GM23338 (cell line): Measurements from ENCODE around the gene CNTNAP2. TPM values are rescaled to one million over a fixed set of nuclear protein-coding genes. Genes with fewer than 3 reads are reported as not detected.

ENCODE experiments used
- ATAC-seq: fragments of 200-7000 bp; cut with Tn5 transposase; 3 replicates; pipeline ENCODE4 v1.9.1; 2020
- DNase-seq: peaks from one replicate; pipeline ENCODE4 v3.0.0-alpha.2; 2015; ENCODE audit warnings: low spot score
- H2AFZ ChIP-seq: fragments of 200-600 bp; sonication (generic); 2 replicates; pipeline ENCODE4 v1.8.0; 2016; ENCODE audit warnings: antibody characterized with exemption, mild to moderate bottlenecking, moderate library complexity
- H3F3A ChIP-seq: fragments of 200-600 bp; sonication (generic); replicated peaks from 2 replicates; pipeline ENCODE4 v1.8.0; 2017; ENCODE audit warnings: antibody characterized with exemption, mixed run types, low read depth
- H3K27ac ChIP-seq: fragments of 200-600 bp; sonication (generic); 2 replicates; pipeline ENCODE4 v1.6.1; 2016; ENCODE audit warnings: low read depth
- H3K27me3 ChIP-seq: fragments of 200-600 bp; sonication (generic); 2 replicates; pipeline ENCODE4 v1.8.0; 2016; ENCODE audit warnings: mild to moderate bottlenecking, mixed run types, moderate library complexity; ENCODE audit not compliant: insufficient read depth
- H3K36me3 ChIP-seq: fragments of 200-600 bp; sonication (generic); 2 replicates; pipeline ENCODE4 v1.8.0; 2016; ENCODE audit warnings: mild to moderate bottlenecking; ENCODE audit not compliant: insufficient read depth
- H3K4me1 ChIP-seq: fragments of 200-600 bp; sonication (generic); 2 replicates; pipeline ENCODE4 v1.8.0; 2016; ENCODE audit warnings: mild to moderate bottlenecking, moderate library complexity; ENCODE audit not compliant: insufficient read depth
- H3K4me2 ChIP-seq: fragments of 200-600 bp; sonication (generic); 2 replicates; pipeline ENCODE4 v1.7.1; 2017; ENCODE audit warnings: mixed run types
- H3K4me3 ChIP-seq: fragments of 200-600 bp; sonication (generic); 2 replicates; pipeline ENCODE4 v1.6.1; 2016; ENCODE audit warnings: mixed run types
- H3K79me2 ChIP-seq: fragments of 200-600 bp; sonication (generic); replicated peaks from 2 replicates; pipeline ENCODE4 v1.8.0; 2017; ENCODE audit warnings: mild to moderate bottlenecking; ENCODE audit not compliant: insufficient read depth
- H3K9me2 ChIP-seq: fragments of 200-600 bp; sonication (generic); 2 replicates; pipeline ENCODE4 v1.8.0; 2017; ENCODE audit not compliant: insufficient read depth
- H4K20me1 ChIP-seq: fragments of 200-600 bp; sonication (generic); replicated peaks from 2 replicates; pipeline ENCODE4 v1.8.0; 2017; ENCODE audit warnings: mild to moderate bottlenecking; ENCODE audit not compliant: insufficient read depth
- H3K27ac Mint-ChIP-seq: 2 replicates; pipeline ENCODE4 v1.8.0; 2020; ENCODE audit warnings: inconsistent platforms, mild to moderate bottlenecking, moderate library complexity, mixed read lengths
- H3K27me3 Mint-ChIP-seq: 3 replicates; pipeline ENCODE4 v1.8.0; 2022; ENCODE audit warnings: low read depth, mild to moderate bottlenecking, moderate library complexity, mixed read lengths, inconsistent platforms; ENCODE audit not compliant: insufficient read depth, poor library complexity
- H3K36me3 Mint-ChIP-seq: 3 replicates; pipeline ENCODE4 v1.8.0; 2021; ENCODE audit warnings: low read depth, mild to moderate bottlenecking, inconsistent platforms, moderate library complexity, mixed read lengths
- H3K4me1 Mint-ChIP-seq: 3 replicates; pipeline ENCODE4 v1.8.0; 2020; ENCODE audit warnings: mild to moderate bottlenecking, inconsistent platforms, mixed read lengths
- H3K4me3 Mint-ChIP-seq: 3 replicates; pipeline ENCODE4 v1.8.0; 2021; ENCODE audit warnings: moderate library complexity, mild to moderate bottlenecking, inconsistent platforms, mixed read lengths
- H3K9me3 Mint-ChIP-seq: 3 replicates; pipeline ENCODE4 v1.8.0; 2020; ENCODE audit warnings: moderate library complexity, mild to moderate bottlenecking, inconsistent platforms, mixed read lengths
- CREB1 ChIP-seq: fragments of 250-450 bp; sonication (Bioruptor Pico); IDR thresholded peaks from 2 replicates; pipeline ENCODE4 v1.5.0; 2020; ENCODE audit warnings: low read depth, mild to moderate bottlenecking, moderate library complexity
- CTCF ChIP-seq, 2 experiments: fragments of 200-600 bp in 1 of 2; sonication (generic) in 1 of 2; conservative IDR thresholded peaks; 2 replicates each; pipeline versions ENCODE4 v1.5.1 to v1.6.1; 2016 to 2017; ENCODE audit warnings: antibody characterized with exemption in 2 of 2, low read depth in 2 of 2, mild to moderate bottlenecking in 2 of 2, moderate library complexity in 1 of 2
- ETS1 ChIP-seq: IDR thresholded peaks from 2 replicates; pipeline ENCODE4 v1.6.1; 2016; ENCODE audit warnings: antibody characterized with exemption
- EZH2 ChIP-seq: fragments of 200-600 bp; sonication (generic); IDR thresholded peaks from one replicate; pipeline ENCODE4 v1.8.0; 2017; ENCODE audit warnings: antibody characterized with exemption, mild to moderate bottlenecking, low read depth; ENCODE audit not compliant: unreplicated experiment
- EZH2phosphoT487 ChIP-seq: fragments of 200-600 bp; sonication (generic); IDR thresholded peaks from one replicate; pipeline ENCODE4 v1.8.1; 2018; ENCODE audit warnings: antibody characterized with exemption; ENCODE audit not compliant: unreplicated experiment
- JUNB ChIP-seq: IDR thresholded peaks from one replicate; pipeline ENCODE4 v1.6.1; 2016; ENCODE audit warnings: antibody characterized with exemption; ENCODE audit not compliant: unreplicated experiment
- NANOG ChIP-seq: IDR thresholded peaks from 2 replicates; pipeline ENCODE4 v1.6.1; 2016; ENCODE audit warnings: antibody characterized with exemption, borderline replicate concordance
- POLR2AphosphoS5 ChIP-seq: IDR thresholded peaks from 2 replicates; pipeline ENCODE4 v1.6.1; 2016; ENCODE audit warnings: antibody characterized with exemption, low read depth
- REST ChIP-seq: IDR thresholded peaks from one replicate; pipeline ENCODE4 v1.6.1; 2018; ENCODE audit warnings: antibody characterized with exemption; ENCODE audit not compliant: unreplicated experiment
- STAT1 ChIP-seq: IDR thresholded peaks from one replicate; pipeline ENCODE4 v1.6.1; 2016; ENCODE audit warnings: antibody characterized with exemption; ENCODE audit not compliant: unreplicated experiment
- ZNF114 ChIP-seq: fragments of 250-450 bp; sonication (Bioruptor Pico); IDR thresholded peaks from 2 replicates; pipeline ENCODE4 v1.5.0; 2020; ENCODE audit warnings: mild to moderate bottlenecking, moderate library complexity
- ZNF331 ChIP-seq: fragments of 250-450 bp; sonication (Bioruptor Pico); IDR thresholded peaks from 2 replicates; pipeline ENCODE4 v1.5.0; 2020; ENCODE audit warnings: low read depth, mild to moderate bottlenecking, moderate library complexity
- ZNF462 ChIP-seq: fragments of 250-450 bp; sonication (Bioruptor Pico); IDR thresholded peaks from 2 replicates; pipeline ENCODE4 v1.5.0; 2020; ENCODE audit warnings: mild to moderate bottlenecking, moderate library complexity
- polyA plus RNA-seq: library from polyadenylated mRNA; unstranded; fragments of >200 nt; fragmentation: Nextera tagmentation; extraction: Ambion mirVana; gene quantifications from 2 replicates; pipeline ENCODE4 v1.2.1, GENCODE V29; 2016
- total RNA-seq: library from RNA; depleted of rRNA; stranded (reverse); fragments of >200 nt; shearing (Covaris generic); gene quantifications from 2 replicates; pipeline ENCODE4 v1.2.3, GENCODE V29; 2014

The CNTNAP2 gene
- total and polyA plus RNA-seq, 2 experiments from 2014 or later = 38.2 to 61.3 TPM

- no peaks in the 10 kb centered on the region for H3K27me3 Mint-ChIP-seq
- no peak for ATAC-seq
- Histone ChIP-seq H3K4me2 (no peak overlapping the region), H3K79me2 (no peaks in the 10 kb centered on the region), H3K27me3 (no peaks in the 10 kb centered on the region), H3K4me1 (no peaks in the 10 kb centered on the region), H3K27ac (no peak overlapping the region), H3K36me3 (no peaks in the 10 kb centered on the region), H2AFZ (no peak overlapping the region), H3K4me3 (no peak overlapping the region), H4K20me1 (no peaks in the 10 kb centered on the region), H3F3A (no peaks in the 10 kb centered on the region), H3K9me2 (no peaks in the 10 kb centered on the region)
- no peak for DNase-seq
- TF ChIP-seq ZNF114 (CRISPR knock-in tag) (no peak), CREB1 (CRISPR knock-in tag) (no peak), ETS1 (no peak), POLR2AphosphoS5 (no peak), EZH2phosphoT487 (no peak), ZNF331 (no peak), REST (no peak), NANOG (no peak), JUNB (no peak), EZH2 (no peak), ZNF462 (no peak), STAT1 (no peak), CTCF (conservative IDR thresholded peaks at IDR 0.05; ENCODE audit: low read depth in 2 of 2) (no peak)
- no peak overlapping the region for H3K4me3 Mint-ChIP-seq
- no peak overlapping the region for H3K27ac Mint-ChIP-seq
- H3K36me3 Mint-ChIP-seq = no peaks in the 10 kb centered on the region
- H3K9me3 Mint-ChIP-seq = no peaks in the 10 kb centered on the region; the same call in 2 of the 3 replicates
- no peaks in the 10 kb centered on the region for H3K4me1 Mint-ChIP-seq
These were observed 584.6 kb downstream of the CNTNAP2 start for GRCh38 chr7:146701166-146701565.
